Dedifferentiated amniotic fluid mesenchymal stem cell (primary cell): ENCODE data around the gene CACNA1C.
"Not testable (repeated sequence)": the region's sequence is repeated elsewhere in the genome, so short reads cannot be mapped to it uniquely, and the experiment has no call there.

Source experiments
- DNase-seq: peaks from one replicate; pipeline ENCODE4 v3.0.0-alpha.2; 2016; ENCODE audit errors: extremely low spot score

The CACNA1C gene

DNA sequence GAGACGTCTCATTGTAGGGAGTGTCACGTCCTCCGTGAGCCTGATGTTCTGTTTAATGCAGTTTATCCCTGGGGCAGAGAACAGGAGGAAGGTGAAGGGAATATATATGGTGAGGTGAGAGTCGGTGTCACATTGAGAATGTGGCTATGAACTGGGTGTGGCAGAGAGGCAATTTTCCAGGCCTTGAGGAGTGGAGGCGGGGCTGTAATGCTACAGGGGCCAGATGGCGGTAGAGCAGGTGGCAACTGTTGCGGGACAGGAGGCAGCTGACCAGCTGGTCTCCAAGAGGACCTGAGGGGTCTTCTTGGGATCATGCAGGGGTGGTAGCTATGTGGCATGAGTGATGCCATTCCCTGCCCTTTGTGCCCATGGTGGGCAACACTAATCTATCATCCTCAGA is 59.6 kb downstream of the CACNA1C start:
- DNase-seq = no peak

DNA sequence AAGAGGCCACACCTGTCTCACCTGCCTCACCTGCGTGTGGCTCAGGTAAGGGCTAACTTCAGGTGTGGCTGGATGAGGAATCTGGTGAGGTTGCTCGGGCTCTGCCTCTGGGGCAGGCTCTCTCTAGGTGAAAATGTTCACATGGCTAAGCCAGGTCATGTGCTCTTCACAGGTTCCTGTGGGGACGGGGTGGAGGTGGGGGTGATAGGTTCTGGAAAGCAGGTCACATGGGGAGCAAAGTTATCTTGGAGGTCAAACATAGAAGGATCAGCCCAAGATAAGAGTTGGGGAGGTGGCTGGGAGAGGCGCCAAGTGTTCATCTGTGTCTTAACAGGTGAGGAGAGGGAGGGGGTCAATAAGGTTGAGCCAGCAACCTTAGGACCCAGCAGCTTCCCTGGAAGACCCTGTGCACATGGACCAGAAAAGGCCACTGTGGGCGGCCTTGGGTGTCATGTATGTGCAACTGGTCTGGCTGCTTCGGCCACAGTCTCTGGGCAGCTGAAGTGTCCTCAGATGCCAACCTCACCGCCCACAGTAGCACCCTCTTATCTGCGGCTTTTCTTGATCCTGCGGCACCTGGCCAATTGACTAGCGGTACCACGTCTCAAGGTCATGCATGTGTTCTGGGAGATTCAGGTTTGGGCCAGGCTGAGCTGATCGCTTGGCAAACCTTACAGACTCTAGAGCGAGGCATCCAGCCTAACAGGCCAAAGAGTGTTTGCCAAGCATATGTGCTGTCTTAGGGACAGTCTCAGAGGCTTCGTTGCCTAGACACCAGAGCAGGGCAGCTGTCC is 60.5 kb downstream of the CACNA1C start:
- no peak for DNase-seq

DNA sequence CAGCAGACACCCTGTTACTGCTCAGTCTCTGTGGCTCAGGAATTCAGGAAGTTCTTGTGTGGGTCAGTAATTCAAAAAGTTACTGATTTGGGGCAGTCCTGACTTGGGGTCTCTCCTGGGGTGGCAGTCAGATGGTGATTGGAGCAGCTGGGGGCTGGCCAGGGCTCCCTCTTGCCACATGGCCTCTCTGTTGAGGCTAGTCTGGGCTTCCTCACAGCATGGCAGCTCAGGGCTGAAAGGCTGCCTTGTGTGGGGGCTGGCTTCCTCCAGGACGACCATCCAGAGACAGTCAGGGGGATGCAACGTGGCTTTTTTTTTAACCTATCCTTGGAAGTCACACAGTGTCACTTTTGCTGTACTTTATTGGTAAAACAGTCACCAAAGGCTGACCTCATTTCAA is 61.3 kb downstream of the CACNA1C start:
- DNase-seq = no peak

DNA sequence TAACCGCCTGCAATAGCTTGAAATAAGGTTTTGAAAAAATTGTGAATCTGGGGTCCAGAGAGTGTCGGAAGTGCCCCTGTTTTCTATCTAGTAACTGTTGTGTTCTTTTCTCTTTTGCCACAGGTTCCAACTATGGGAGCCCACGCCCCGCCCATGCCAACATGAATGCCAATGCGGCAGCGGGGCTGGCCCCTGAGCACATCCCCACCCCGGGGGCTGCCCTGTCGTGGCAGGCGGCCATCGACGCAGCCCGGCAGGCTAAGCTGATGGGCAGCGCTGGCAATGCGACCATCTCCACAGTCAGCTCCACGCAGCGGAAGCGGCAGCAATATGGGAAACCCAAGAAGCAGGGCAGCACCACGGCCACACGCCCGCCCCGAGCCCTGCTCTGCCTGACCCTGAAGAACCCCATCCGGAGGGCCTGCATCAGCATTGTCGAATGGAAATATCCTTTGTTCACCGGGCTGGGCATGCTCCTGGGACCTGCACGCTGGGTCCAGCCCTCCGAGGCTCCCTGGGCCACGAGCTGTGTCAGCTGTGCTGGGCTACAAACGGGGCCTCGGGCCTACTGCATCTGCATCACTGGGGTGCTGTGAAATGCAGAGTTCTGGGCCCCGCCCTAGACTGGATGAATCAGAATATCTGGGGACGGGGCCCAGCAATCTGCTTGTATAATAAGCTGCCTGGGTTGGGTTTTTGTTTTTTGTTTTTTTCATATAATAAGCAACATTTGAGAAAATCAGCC is 62.5 kb downstream of the CACNA1C start:
- no peak for DNase-seq

GRCh38 chr12:2117541-2117940 is 64.8 kb downstream of the CACNA1C start:
- no peak for DNase-seq

GRCh38 chr12:2118061-2118460 is 65.3 kb downstream of the CACNA1C start:
- DNase-seq = no peak

DNA sequence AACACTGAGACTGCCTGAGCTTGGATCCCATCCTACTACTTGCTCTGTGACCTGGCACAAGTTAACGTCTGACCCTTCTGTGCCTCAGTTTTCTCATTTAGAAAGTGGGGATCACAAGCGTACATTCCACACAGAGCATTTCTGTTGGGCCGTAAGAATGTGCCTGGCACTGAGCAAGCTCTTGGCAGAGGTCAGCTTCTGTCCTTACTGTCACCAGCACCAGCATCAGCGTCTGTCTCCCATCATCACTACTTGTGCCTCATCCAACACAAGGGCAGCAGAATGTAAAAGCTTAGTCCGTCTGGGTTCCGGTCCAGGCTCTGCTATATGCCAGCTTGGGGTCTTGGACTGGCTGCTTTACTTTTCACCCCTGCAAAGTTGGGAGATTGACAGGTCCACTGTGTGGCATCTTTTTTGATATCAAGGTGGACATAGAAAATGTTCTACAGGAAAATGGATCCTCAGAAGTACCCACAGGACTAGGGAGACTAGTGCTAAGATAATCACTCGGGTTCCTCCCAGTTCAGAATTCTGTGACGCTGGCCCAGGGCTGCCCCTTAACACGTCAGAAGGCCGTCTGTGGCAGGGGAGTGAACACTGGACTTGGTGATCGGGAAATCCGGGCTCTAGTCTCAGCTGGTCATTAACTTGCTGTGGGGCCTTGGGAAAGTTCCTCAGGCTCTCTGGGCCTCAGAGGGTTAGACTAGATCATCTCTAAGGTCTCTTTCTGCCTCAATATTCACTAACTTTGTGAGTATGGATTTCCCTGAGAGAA is 65.9 kb downstream of the CACNA1C start:
- DNase-seq = no peak

- DNase-seq = no peak
These were observed 66.5 kb downstream of the CACNA1C start for GRCh38 chr12:2119266-2119665.

- no peak for DNase-seq
These were observed 68.4 kb downstream of the CACNA1C start for GRCh38 chr12:2120982-2121758.

- no peak for DNase-seq
These were observed 71.8 kb downstream of the CACNA1C start for GRCh38 chr12:2124466-2125023.

- no peak for DNase-seq
These were observed 73.1 kb downstream of the CACNA1C start for GRCh38 chr12:2125651-2126522.

DNA sequence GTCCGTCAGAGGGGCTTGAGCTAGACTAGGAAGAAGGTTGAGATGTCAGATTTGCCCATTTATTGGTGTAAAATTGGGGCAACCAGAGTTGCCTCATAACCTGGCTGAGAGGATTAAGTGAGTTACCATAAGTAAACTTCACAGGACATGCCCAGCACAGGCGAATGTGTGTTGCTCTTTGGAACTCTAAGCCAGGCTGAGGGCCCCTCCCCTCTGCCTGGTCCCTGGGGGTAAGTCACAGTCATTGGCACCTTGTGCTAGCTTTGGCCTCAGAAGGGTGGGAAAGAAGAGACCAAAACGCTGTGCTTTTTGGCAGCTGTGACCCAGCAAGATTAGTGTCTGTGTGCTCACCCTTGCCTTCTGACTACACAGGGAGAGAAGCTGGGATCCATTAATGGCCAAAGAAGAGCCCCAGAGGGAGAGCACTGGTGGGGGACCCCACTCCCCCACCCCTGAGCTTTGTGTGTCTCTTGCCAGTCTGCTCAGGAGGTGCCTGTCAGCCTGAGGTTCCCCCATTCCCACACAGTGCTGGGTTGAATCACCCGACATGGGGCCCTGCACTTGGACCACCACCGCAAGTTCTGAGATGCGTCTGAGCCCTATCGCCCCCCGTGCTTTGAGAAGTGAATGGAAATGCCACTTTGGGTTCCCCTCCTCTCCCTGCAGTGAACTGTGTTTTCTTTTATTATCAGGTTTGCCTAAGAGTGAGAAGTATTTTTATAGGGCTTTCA is 74.1 kb downstream of the CACNA1C start:
- no peak for DNase-seq

GRCh38 chr12:2129076-2129475 is 76.3 kb downstream of the CACNA1C start:
- peak; percentile 81 for DNase-seq

- not testable (repeated sequence) for DNase-seq
These were observed 83.1 kb downstream of the CACNA1C start for GRCh38 chr12:2135661-2136418.

- no peak for DNase-seq
These were observed 84.1 kb downstream of the CACNA1C start for GRCh38 chr12:2136901-2137300.

DNA sequence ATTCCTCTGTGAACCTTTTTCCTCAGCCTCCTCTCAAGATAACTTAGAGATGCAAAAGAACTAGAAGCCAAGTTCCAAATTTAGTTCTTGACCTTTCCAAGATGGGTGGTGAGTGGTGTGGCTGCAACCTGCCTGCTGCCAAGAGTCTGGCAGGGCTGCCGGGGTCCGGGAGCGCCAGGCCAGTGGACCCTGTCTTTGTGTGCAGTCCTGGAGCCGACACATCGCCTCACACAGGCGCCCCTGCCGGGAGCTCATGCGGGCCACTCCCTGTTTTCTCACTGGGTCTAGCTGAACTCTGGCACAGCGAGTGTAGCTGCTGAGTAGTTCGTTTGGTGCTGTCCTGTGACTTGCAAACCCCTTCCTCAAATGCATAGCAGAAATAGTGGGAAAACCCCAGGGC is 84.9 kb downstream of the CACNA1C start:
- no peak for DNase-seq

GRCh38 chr12:2138294-2138693 is 85.5 kb downstream of the CACNA1C start:
- no peak for DNase-seq

DNA sequence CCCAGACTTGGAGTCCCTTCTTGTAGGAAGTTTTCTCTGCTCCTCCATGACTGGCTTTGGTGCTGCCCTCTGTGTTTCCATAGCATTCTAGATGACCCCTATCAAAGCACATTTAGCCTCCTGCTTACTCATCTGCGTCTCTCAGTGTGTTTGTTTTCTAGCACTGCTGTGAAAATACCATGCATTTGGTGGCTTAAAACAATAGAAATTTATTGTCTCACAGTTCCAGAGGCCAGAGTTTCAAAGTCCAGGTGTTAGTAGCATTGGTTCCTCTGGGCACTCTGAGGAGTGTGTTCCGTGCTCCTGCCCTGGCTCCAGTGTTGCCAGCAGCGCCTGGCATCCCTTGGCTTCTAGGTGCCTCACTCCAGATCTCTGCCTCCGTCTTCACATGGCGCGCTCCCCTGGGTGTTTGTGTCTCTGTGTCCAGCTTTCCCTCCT is 86.1 kb downstream of the CACNA1C start:
- DNase-seq = no peak

DNA sequence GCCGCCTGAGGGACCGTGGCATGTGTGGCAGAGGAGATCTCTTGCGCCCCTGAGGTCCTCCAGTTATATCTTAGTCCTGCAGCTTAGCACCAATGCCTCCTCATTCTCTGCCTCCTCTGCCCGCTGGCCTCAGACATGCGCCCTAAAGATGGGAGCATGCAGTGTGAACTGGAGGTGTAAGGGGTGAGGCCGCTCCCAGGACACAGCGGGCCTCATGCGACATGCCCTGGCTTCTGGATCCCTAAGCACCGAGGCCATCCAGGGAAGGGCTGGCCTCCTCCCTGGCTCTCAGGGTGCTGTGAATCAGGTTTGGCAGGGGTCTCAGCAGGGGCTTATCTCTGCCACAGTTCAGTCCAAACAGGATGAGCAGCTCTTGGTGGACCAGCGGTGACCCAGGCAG is 86.9 kb downstream of the CACNA1C start:
- no peak for DNase-seq
